Endothelial cell of umbilical vein (primary cell): ENCODE measurements around the gene IL4I1.

ENCODE experiments used
- MYC ChIP-seq: IDR thresholded peaks from one replicate; pipeline ENCODE4 v1.6.1; 2011; ENCODE audit warnings: mild to moderate bottlenecking, low read depth, low read length
- POLR2A ChIP-seq: IDR thresholded peaks from 2 replicates; pipeline ENCODE4 v1.6.1; 2012; ENCODE audit warnings: low read depth, mild to moderate bottlenecking, control low read depth, low read length
- POLR2AphosphoS5 ChIP-seq: IDR thresholded peaks from 2 replicates; pipeline ENCODE4 v1.6.1; 2012; ENCODE audit warnings: low read depth, mild to moderate bottlenecking, control low read depth, low read length, moderate library complexity; ENCODE audit not compliant: insufficient read depth
- TF ChIP-seq, protein P1 (sequence below), 2 donors: IDR thresholded peaks; 1 replicate in 1 of 2; 2 replicates in 1 of 2; pipeline ENCODE4 v1.5.1; 2011; ENCODE audit warnings: low read length in 2 of 2, mild to moderate bottlenecking in 2 of 2, moderate library complexity in 2 of 2, control low read depth in 1 of 2, inconsistent platforms in 1 of 2, low read depth in 1 of 2; ENCODE audit not compliant: insufficient read depth in 1 of 2; ENCODE audit errors: extremely low read depth in 1 of 2
- TF ChIP-seq, protein P2 (sequence below): IDR thresholded peaks from 2 replicates; pipeline ENCODE4 v1.6.1; 2011; ENCODE audit not compliant: insufficient read depth, insufficient read length

DNA sequence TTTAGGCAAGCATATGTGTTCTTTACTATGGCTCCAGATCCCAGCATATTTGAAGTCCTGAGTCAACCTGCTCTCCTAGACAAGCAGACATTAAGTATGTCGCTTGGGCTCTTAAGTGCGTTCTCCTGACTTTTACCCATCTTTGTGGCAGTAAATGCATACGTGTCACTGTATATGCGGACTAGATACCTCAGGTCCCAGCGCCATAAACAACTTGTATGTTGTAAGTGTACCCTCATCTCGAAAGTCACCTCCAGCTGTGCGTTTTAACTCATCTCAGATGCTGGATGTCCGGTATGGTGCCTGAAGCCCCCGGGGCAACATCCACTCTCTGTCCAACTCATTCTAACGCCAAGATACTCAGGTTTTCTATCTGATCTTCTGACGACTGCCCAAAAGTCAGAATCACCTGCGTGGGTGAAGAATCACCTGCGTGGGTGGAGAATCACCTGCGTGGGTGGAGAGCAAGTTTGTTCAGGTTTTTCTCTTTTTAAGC lies 44.0 kb downstream of the IL4I1 start:
- TF ChIP-seq POLR2A (no peak), MYC (no peak), POLR2AphosphoS5 (no peak)
- TF ChIP-seq, protein P1, sequence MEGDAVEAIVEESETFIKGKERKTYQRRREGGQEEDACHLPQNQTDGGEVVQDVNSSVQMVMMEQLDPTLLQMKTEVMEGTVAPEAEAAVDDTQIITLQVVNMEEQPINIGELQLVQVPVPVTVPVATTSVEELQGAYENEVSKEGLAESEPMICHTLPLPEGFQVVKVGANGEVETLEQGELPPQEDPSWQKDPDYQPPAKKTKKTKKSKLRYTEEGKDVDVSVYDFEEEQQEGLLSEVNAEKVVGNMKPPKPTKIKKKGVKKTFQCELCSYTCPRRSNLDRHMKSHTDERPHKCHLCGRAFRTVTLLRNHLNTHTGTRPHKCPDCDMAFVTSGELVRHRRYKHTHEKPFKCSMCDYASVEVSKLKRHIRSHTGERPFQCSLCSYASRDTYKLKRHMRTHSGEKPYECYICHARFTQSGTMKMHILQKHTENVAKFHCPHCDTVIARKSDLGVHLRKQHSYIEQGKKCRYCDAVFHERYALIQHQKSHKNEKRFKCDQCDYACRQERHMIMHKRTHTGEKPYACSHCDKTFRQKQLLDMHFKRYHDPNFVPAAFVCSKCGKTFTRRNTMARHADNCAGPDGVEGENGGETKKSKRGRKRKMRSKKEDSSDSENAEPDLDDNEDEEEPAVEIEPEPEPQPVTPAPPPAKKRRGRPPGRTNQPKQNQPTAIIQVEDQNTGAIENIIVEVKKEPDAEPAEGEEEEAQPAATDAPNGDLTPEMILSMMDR (IDR thresholded peaks at IDR 0.05; ENCODE audit: extremely low read depth in 1 of 2, insufficient read depth in 1 of 2, low read depth in 1 of 2, low read length in 2 of 2) = no peak
- TF ChIP-seq, protein P2, sequence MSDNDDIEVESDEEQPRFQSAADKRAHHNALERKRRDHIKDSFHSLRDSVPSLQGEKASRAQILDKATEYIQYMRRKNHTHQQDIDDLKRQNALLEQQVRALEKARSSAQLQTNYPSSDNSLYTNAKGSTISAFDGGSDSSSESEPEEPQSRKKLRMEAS = no peak
